GM19025 (cell line): ENCODE data around the gene ARHGAP23.

ENCODE experiments used
- ATAC-seq: cut with Tn5 transposase; IDR thresholded peaks from one replicate; pipeline ENCODE4 v1.9.1; 2021; ENCODE audit warnings: mild to moderate bottlenecking, low read depth, moderate library complexity; ENCODE audit not compliant: unreplicated experiment

Gene ARHGAP23

GRCh38 chr17:38428112-38428642 lies at the start of gene ARHGAP23:
ARHGAP23 (plus strand) TSS chr17:38428464; CDS start chr17:38428486, 22 bp downstream.
- ATAC-seq, result no peak

- ATAC-seq, result no peak
Observed at GRCh38 chr17:38379448-38379847, 48.8 kb upstream of the ARHGAP23 start.

- ATAC-seq, result no peak
Observed at GRCh38 chr17:38395090-38395489, 33.2 kb upstream of the ARHGAP23 start.

DNA sequence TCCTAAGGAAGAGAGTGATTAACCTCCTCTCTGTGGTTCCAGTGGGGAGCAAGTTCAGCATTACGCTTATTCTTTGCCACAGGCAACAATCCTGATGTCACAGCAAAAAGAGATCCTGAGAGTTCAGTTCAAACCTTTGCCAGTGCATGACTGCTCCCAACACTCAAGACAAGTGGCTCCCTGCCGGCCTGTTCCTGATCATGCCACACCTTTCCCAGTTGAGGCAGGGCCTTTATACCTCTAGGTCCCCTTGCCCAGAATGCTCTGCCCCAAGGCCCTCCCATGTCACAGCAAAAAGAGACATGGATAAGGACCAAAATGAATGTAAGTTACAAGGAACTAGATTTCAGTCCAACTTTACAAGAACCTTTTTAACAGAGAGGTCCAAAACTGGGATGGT lies 31.0 kb upstream of the ARHGAP23 start:
- no peak for ATAC-seq

GRCh38 chr17:38400286-38400685 lies 28.0 kb upstream of the ARHGAP23 start:
- ATAC-seq, result no peak

- no peak for ATAC-seq
Observed at GRCh38 chr17:38401459-38401858, 26.8 kb upstream of the ARHGAP23 start.

DNA sequence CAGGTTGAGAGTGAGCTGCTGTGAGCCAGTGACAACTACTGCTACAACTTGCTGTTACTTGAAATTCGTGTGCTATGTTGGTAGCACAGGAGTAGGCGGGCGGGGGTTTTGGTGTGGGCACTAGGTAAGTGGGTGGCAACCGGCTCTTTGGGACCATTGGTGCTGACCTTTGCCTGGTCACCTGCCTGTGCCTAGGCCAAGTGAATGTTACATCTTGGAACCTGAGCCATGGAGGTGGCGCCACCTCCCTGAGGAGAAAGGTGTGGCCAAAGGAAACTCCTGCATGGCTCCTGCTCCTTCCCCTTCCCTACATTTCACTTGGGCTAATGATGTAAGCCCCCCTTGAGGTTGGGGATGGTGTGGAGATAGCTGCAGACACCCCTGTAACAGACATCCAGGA lies 25.4 kb upstream of the ARHGAP23 start:
- no peak for ATAC-seq

GRCh38 chr17:38403491-38403890 lies 24.8 kb upstream of the ARHGAP23 start:
- no peak for ATAC-seq

- no peak for ATAC-seq
Observed at GRCh38 chr17:38404174-38404943, 23.9 kb upstream of the ARHGAP23 start.

DNA sequence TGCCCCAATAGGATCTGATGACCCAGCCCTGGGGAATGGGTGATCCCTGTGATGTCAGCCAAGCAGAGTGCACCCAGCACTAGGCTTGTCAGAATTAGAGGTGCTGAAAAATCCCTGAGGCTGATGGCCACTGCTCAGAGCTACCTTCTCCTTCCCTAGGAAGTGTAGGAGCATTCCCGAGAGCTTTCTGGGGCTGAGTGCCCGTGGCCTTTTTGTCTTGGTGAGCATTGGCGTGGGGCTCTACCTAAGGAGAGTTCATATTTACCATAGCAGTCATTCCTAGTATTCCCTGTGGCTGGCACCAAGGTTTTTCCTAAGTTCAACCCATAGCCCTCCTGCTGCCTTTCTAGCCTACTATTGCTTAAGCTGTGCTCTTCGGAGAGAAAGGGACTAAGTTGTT lies 22.6 kb upstream of the ARHGAP23 start:
- no peak for ATAC-seq

GRCh38 chr17:38410201-38410600 lies 18.1 kb upstream of the ARHGAP23 start:
- no peak for ATAC-seq

DNA sequence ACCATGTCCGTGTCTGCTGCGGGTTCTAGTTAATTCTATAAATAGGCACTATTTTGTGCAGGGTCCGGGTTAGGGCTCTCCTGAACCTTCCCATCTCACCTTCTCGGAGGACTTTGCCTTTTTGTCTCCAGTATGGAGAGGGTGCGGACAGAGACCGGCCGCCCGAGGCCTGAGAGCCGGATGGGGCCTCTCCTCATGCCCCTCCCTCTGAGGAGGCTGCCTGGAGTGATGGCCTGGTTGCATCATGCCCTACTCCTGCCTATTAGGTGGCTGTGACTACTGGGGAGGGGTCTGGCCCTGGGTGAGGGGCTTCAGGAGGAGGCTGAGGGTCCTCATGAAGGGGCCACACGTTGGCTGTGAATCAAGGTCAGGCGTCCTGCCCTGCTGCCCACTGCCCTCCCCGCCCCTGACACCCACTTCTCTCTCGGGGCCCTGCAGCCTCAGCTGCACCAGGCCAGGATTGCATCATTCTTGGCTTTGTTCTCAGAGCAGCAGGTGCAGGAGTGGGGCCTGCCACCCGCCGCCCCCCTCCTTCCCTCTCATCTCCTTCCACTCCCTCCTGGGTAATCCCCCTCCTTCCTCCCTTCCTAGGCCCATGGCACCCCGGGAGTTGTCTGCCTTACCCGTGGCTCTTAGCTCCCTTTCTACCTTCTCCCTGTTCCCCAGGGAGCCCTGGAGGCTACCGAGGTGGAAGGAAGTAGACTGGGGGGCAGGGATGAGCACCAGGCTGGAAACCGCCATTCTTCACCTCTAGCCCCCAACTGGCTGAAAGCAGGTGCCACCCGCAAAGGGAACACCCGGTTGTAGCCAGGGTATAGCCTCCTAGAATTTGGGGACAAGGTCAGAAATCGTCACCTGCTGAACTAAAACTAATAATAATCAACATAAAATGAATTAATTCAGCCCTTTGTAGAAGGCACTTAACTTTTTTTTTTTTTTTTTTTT lies 12.7 kb upstream of the ARHGAP23 start:
- ATAC-seq, result no peak

DNA sequence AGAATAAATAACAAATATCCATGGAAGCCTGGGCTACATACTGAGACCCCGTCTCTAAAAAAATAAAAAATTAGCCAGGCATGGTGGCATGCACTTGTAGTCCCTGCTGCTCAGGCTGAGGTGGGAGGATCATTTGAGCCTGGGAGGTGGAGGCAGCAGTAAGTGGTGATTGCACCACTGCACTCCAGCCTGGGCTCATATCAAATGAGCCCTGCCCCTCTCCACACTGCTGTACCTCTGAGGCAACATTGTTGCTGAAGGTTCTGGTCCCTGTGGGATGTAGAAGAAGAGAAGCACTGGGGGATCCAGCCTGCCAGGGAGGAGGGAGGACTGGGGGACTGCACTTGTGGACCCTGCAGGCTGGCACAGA lies 11.4 kb upstream of the ARHGAP23 start:
- no peak for ATAC-seq

DNA sequence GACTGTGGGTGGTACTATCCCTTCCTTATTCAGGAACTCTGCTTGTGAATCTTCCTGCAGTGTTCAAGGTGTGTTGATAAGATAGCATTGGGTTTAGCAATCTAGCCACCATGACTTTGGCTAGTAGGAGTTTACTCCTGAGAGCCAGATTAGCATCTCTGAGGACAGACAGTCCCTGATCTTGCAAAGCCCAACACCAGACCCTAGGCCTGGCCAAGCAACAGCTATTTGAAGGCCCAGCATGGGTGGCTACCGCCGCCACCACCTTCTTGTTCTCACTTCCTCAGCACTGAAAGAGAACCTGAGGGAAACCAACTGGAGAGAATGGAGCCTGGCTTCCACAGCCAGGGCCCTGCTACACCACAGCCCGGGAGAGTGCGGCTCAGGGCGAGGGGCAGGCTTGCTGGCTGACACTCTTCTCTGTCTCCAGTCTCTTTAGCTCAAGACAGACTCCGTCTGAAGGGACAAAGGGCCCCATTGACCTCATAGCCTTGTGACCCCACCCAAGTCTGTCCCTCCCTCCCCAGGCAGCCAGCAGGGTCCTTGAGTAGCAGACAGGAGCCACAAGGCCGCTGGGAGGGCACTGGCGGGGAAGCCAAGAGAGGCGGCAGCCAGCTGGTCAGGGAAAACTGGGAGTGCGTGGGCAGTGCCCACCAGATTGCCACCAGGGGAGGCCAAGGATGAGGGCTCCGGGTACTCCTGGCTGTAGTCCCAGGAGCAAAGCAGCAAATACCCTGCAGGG lies 10.9 kb upstream of the ARHGAP23 start:
- no peak for ATAC-seq

DNA sequence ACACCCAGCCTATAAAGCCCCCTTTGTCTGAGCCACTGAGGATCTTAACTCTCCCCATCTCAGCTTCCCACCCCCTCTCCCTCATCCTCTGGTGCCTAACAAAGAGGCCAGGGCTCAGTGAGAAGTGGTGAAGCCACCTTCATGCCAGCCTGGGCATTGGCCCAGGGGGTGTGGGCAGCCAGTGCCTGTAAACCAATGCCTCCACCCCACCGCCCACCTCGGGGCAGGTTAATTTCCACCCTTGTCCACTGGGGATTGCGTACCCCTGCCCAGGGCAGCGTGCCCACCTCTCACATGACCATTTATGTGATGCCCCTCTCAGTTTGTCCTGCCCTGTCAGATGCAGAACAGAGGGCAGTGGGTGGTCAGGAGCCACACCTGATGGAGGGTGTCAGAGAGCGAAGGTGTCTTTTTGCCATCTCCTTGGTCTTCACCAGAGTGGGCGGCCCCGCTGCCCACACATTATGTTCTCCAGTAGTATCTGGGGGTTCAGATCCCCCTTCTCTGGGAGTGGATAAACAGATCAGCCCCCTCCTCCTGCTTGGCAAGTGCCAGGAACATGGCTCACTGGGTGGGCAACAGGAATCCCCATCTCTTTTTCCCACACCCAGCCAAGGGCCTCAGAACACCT lies 10.1 kb upstream of the ARHGAP23 start:
- ATAC-seq, result no peak

GRCh38 chr17:38418693-38419507 lies 9.4 kb upstream of the ARHGAP23 start:
- ATAC-seq, result no peak

DNA sequence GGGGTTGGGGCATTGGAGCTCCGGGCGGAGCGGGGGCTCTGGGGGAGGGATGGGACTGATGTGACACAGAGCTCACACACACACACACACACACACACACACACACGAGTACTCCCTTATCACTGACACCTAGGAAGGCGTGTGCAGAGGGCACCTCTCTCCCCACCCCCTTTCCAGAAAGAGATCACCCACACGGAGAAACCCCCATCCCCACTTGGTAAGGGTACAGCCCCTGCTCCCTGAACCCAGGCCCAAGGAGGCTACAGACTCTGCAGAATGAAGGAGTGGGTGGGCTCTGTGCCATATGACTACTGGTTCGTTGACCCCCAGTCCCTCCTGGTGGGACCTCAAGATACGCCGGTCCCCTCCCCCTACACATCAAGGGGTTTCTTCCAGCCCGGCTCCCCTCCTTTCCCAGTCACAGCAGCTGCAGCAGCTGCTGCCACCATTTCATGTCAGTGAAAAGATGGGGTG lies 8.7 kb upstream of the ARHGAP23 start:
- no peak for ATAC-seq

DNA sequence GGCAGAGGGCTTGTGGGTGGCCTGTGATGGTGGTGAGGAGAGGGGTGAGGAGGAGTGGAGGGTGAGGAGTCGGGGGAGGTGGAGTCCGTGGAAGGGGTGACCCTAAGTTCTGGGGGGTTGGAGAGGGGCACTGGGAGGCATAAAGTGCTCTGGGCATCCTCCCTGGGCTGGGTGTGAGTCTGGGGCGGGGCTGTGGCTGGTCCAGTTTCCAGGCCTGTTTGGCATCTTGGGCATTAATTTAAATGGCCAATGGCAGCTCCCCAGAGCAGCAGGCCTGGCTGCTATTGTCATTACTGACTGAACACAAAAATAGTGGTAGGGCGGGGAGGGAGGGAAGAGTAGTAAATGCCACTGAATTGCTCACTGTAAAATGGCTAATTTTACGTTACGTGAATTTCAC lies 7.7 kb upstream of the ARHGAP23 start:
- ATAC-seq, result no peak

GRCh38 chr17:38421171-38421841 lies 7.0 kb upstream of the ARHGAP23 start:
- no peak for ATAC-seq
